WTC11 (cell line): ENCODE results near the gene SULT6B1. TPM values are rescaled to one million over a fixed set of nuclear protein-coding genes. Genes with fewer than 3 reads are reported as not detected.

ENCODE experiments used
- ARID4B ChIP-seq: sonication (generic); formaldehyde crosslinking; IDR thresholded peaks from 2 replicates; pipeline ENCODE4 v1.8.0; 2023; ENCODE audit warnings: missing genetic modification reagents, mild to moderate bottlenecking, borderline replicate concordance
- ATF3 ChIP-seq: sonication (generic); formaldehyde crosslinking; conservative IDR thresholded peaks from 2 replicates; pipeline ENCODE4 v1.8.1; 2022; ENCODE audit warnings: mild to moderate bottlenecking, missing genetic modification reagents
- CTCF ChIP-seq: fragments of 200-600 bp; IDR thresholded peaks from 2 replicates; pipeline ENCODE4 v1.8.0; 2022; ENCODE audit warnings: antibody characterized with exemption
- ELF4 ChIP-seq: sonication (generic); formaldehyde crosslinking; IDR thresholded peaks from 2 replicates; pipeline ENCODE4 v1.8.1; 2022; ENCODE audit warnings: low read depth, mild to moderate bottlenecking, moderate library complexity, missing genetic modification reagents
- ERG ChIP-seq: fragments of 250-450 bp; sonication (Bioruptor Pico); IDR thresholded peaks from 2 replicates; pipeline ENCODE4 v1.8.0; 2021; ENCODE audit warnings: mild to moderate bottlenecking
- ESRRA ChIP-seq: sonication (generic); formaldehyde crosslinking; IDR thresholded peaks from 2 replicates; pipeline ENCODE4 v1.8.1; 2022; ENCODE audit warnings: mild to moderate bottlenecking, missing genetic modification reagents, borderline replicate concordance
- ETV6 ChIP-seq: sonication (generic); formaldehyde crosslinking; IDR thresholded peaks from 2 replicates; pipeline ENCODE4 v1.8.1; 2022; ENCODE audit warnings: mild to moderate bottlenecking, missing genetic modification reagents
- FOXK1 ChIP-seq: sonication (generic); formaldehyde crosslinking; IDR thresholded peaks from 2 replicates; pipeline ENCODE4 v1.8.0; 2022; ENCODE audit warnings: mild to moderate bottlenecking, moderate library complexity, missing genetic modification reagents
- FOXP4 ChIP-seq: sonication (generic); formaldehyde crosslinking; IDR thresholded peaks from 2 replicates; pipeline ENCODE4 v1.8.0; 2022; ENCODE audit warnings: mild to moderate bottlenecking, missing genetic modification reagents
- GABPB1 ChIP-seq: sonication (generic); formaldehyde crosslinking; IDR thresholded peaks from 2 replicates; pipeline ENCODE4 v1.8.1; 2023; ENCODE audit warnings: mild to moderate bottlenecking, missing genetic modification reagents
- GRHL2 ChIP-seq: fragments of 250-450 bp; sonication (Bioruptor Pico); IDR thresholded peaks from 2 replicates; pipeline ENCODE4 v1.8.0; 2022; ENCODE audit warnings: mild to moderate bottlenecking, moderate library complexity; ENCODE audit not compliant: insufficient replicate concordance, severe bottlenecking
- IRF1 ChIP-seq: sonication (generic); formaldehyde crosslinking; IDR thresholded peaks from 2 replicates; pipeline ENCODE4 v1.8.0; 2023; ENCODE audit warnings: missing genetic modification reagents
- MAX ChIP-seq: sonication (generic); formaldehyde crosslinking; IDR thresholded peaks from 2 replicates; pipeline ENCODE4 v1.8.0; 2022; ENCODE audit warnings: mild to moderate bottlenecking, missing genetic modification reagents
- NFYB ChIP-seq: sonication (generic); formaldehyde crosslinking; conservative IDR thresholded peaks from 2 replicates; pipeline ENCODE4 v1.8.0; 2022; ENCODE audit warnings: low read depth, missing genetic modification reagents
- NR3C1 ChIP-seq: sonication (generic); formaldehyde crosslinking; conservative IDR thresholded peaks from 2 replicates; pipeline ENCODE4 v1.8.1; 2023; ENCODE audit warnings: low read depth, mild to moderate bottlenecking, missing genetic modification reagents
- PRDM15 ChIP-seq: sonication (generic); formaldehyde crosslinking; IDR thresholded peaks from 2 replicates; pipeline ENCODE4 v1.8.0; 2022; ENCODE audit warnings: missing genetic modification reagents
- SMAD3 ChIP-seq: sonication (generic); formaldehyde crosslinking; IDR thresholded peaks from 2 replicates; pipeline ENCODE4 v1.8.0; 2022; ENCODE audit warnings: missing genetic modification reagents, mild to moderate bottlenecking, borderline replicate concordance
- TEAD1 ChIP-seq: sonication (generic); formaldehyde crosslinking; IDR thresholded peaks from 2 replicates; pipeline ENCODE4 v1.8.0; 2022; ENCODE audit warnings: mild to moderate bottlenecking, missing genetic modification reagents
- ZBTB21 ChIP-seq: sonication (generic); formaldehyde crosslinking; IDR thresholded peaks from 2 replicates; pipeline ENCODE4 v1.8.1; 2023; ENCODE audit warnings: mild to moderate bottlenecking, missing genetic modification reagents, borderline replicate concordance
- ZNF219 ChIP-seq: sonication (generic); formaldehyde crosslinking; IDR thresholded peaks from 2 replicates; pipeline ENCODE4 v1.8.0; 2023; ENCODE audit warnings: missing genetic modification reagents, mild to moderate bottlenecking, borderline replicate concordance
- ZNF317 ChIP-seq: sonication (generic); formaldehyde crosslinking; IDR thresholded peaks from 2 replicates; pipeline ENCODE4 v1.8.1; 2023; ENCODE audit warnings: low read depth, mild to moderate bottlenecking, moderate library complexity, missing genetic modification reagents, borderline replicate concordance
- total RNA-seq: library from RNA; stranded (reverse); gene quantifications from 3 replicates; pipeline ENCODE4 v1.2.3, GENCODE V29; 2021

The SULT6B1 gene
- total RNA-seq, 1 experiment from 2014 or later: not detected

GRCh38 chr2:37231241-37232130 is 43.0 kb upstream of the SULT6B1 start, which contains the start of the genes CEBPZ and NDUFAF7 (continued):
- TF ChIP-seq PRDM15 (CRISPR knock-in tag): no peak
- peak; percentile 93 for TF ChIP-seq ZBTB21 (CRISPR knock-in tag)
- TF ChIP-seq MAX (CRISPR knock-in tag): peak; percentile 90
- TF ChIP-seq ESRRA (CRISPR knock-in tag): peak; percentile 68; the same call in 1 of the 2 replicates
- peak; percentile 68 for TF ChIP-seq ETV6 (CRISPR knock-in tag)
- TF ChIP-seq ZNF219 (CRISPR knock-in tag): no peak
- peak; percentile 89 for TF ChIP-seq ARID4B
- no peak for TF ChIP-seq GRHL2 (CRISPR knock-in tag)
- TF ChIP-seq ATF3: no peak
- TF ChIP-seq NR3C1: no peak
- TF ChIP-seq IRF1: 0 out of 2 replicates have a peak, but pooled peaks have one; percentile 62
- peak; percentile 86; the same call in 1 of the 2 replicates for TF ChIP-seq SMAD3 (CRISPR knock-in tag)
- 0 out of 2 replicates have a peak, but pooled peaks have one; percentile 70 for TF ChIP-seq GABPB1 (CRISPR knock-in tag)
- TF ChIP-seq ERG (CRISPR knock-in tag): no peak
- TF ChIP-seq FOXK1: peak; percentile 70; the same call in 1 of the 2 replicates
- no peak for TF ChIP-seq CTCF
- TF ChIP-seq ELF4 (CRISPR knock-in tag): no peak
- TF ChIP-seq FOXP4: 0 out of 2 replicates have a peak, but pooled peaks have one; percentile 18
- TF ChIP-seq NFYB (CRISPR knock-in tag): no peak; the same call in 1 of the 2 replicates
- TF ChIP-seq TEAD1 (CRISPR knock-in tag): peak; percentile 89
- 0 out of 2 replicates have a peak, but pooled peaks have one; percentile 12 for TF ChIP-seq ZNF317
